HEK293 (cell line): Measurements from ENCODE around the gene LZTR1.

Experiments used
- CTCF ChIA-PET: fragments of 350-600 bp; formaldehyde crosslinking; extraction: SDS; loops from one replicate; lab custom pipeline; 2021; ENCODE audit warnings: antibody characterized with exemption; lab: Yijun Ruan, JAX
- POLR2A ChIA-PET: fragments of 300-600 bp; formaldehyde crosslinking; extraction: SDS; loops from one replicate; lab custom pipeline; 2020; ENCODE audit warnings: antibody characterized with exemption, inconsistent platforms; lab: Yijun Ruan, JAX
- H3K27ac ChIP-seq: fragments of 200-500 bp; sonication (Bioruptor generic); 2 replicates; pipeline ENCODE4 v1.5.1; 2014; ENCODE audit warnings: low read depth, low read length, control low read depth, inconsistent platforms; ENCODE audit errors: extremely low read depth
- H3K36me3 ChIP-seq, 2 experiments: fragments of 200-500 bp in 1 of 2; sonication (Bioruptor generic) in 1 of 2; 1 replicate in 1 of 2; 2 replicates in 1 of 2; pipeline ENCODE4 v1.5.1; 2014 to 2017; ENCODE audit warnings: inconsistent platforms in 2 of 2, low read length in 2 of 2; ENCODE audit not compliant: control insufficient read depth in 2 of 2, insufficient read depth in 1 of 2
- H3K4me1 ChIP-seq: fragments of 200-500 bp; sonication (Bioruptor generic); 2 replicates; pipeline ENCODE4 v1.5.1; 2014; ENCODE audit warnings: mild to moderate bottlenecking, low read length, inconsistent platforms; ENCODE audit not compliant: control insufficient read depth, insufficient read depth
- H3K4me3 ChIP-seq: 2 replicates; pipeline ENCODE4 v1.5.1; 2011; ENCODE audit warnings: low read depth, mild to moderate bottlenecking, control low read depth, low read length, moderate library complexity
- H3K9me3 ChIP-seq: fragments of 200-500 bp; sonication (Bioruptor generic); 2 replicates; pipeline ENCODE4 v1.5.1; 2014; ENCODE audit warnings: low read depth, low read length, inconsistent platforms; ENCODE audit not compliant: control insufficient read depth, insufficient read depth
- KLF16 ChIP-seq: fragments of 450-650 bp; formaldehyde crosslinking; IDR thresholded peaks from 2 replicates; pipeline ENCODE4 v1.5.1; 2017; ENCODE audit warnings: missing biosample characterization, missing genetic modification characterization
- OSR2 ChIP-seq: fragments of 450-650 bp; formaldehyde crosslinking; IDR thresholded peaks from 2 replicates; pipeline ENCODE4 v1.5.1; 2016; ENCODE audit warnings: missing biosample characterization, missing genetic modification characterization
- ZNF112 ChIP-seq: fragments of 450-650 bp; formaldehyde crosslinking; IDR thresholded peaks from 2 replicates; pipeline ENCODE4 v1.5.0; 2017; ENCODE audit warnings: missing biosample characterization, missing genetic modification characterization
- ZNF140 ChIP-seq: fragments of 450-650 bp; formaldehyde crosslinking; IDR thresholded peaks from 2 replicates; pipeline ENCODE4 v1.5.1; 2016; ENCODE audit warnings: missing biosample characterization, missing genetic modification characterization
- ZNF16 ChIP-seq: fragments of 450-650 bp; formaldehyde crosslinking; IDR thresholded peaks from 2 replicates; pipeline ENCODE4 v1.5.1; 2016; ENCODE audit warnings: low read depth, missing biosample characterization, missing genetic modification characterization
- ZNF211 ChIP-seq: fragments of 450-650 bp; formaldehyde crosslinking; IDR thresholded peaks from 2 replicates; pipeline ENCODE4 v1.5.1; 2016; ENCODE audit warnings: low read depth, missing biosample characterization, missing genetic modification characterization
- ZNF274 ChIP-seq, 2 experiments: fragments of 200-500 bp in 1 of 2; fragments of 450-650 bp in 1 of 2; sonication (Bioruptor generic) in 1 of 2; formaldehyde crosslinking in 1 of 2; IDR thresholded peaks; 2 replicates each; pipeline versions ENCODE4 v1.5.1 to v1.6.1; 2014 to 2016; ENCODE audit warnings: borderline replicate concordance in 1 of 2, inconsistent platforms in 1 of 2, low read length in 1 of 2, missing biosample characterization in 1 of 2, missing genetic modification characterization in 1 of 2
- ZNF311 ChIP-seq: fragments of 450-650 bp; formaldehyde crosslinking; IDR thresholded peaks from 2 replicates; pipeline ENCODE4 v1.5.1; 2017; ENCODE audit warnings: missing biosample characterization, missing genetic modification characterization, borderline replicate concordance
- ZNF391 ChIP-seq: fragments of 450-650 bp; formaldehyde crosslinking; IDR thresholded peaks from 2 replicates; pipeline ENCODE4 v1.5.1; 2016; ENCODE audit warnings: low read depth, missing biosample characterization, missing genetic modification characterization, borderline replicate concordance
- ZNF544 ChIP-seq: fragments of 450-650 bp; formaldehyde crosslinking; IDR thresholded peaks from 2 replicates; pipeline ENCODE4 v1.5.0; 2017; ENCODE audit warnings: missing biosample characterization, missing genetic modification characterization
- ZNF549 ChIP-seq: fragments of 450-650 bp; IDR thresholded peaks from 2 replicates; pipeline ENCODE4 v1.5.1; 2018; ENCODE audit warnings: missing biosample characterization, missing genetic modification characterization, mild to moderate bottlenecking, inconsistent platforms, moderate library complexity
- ZNF626 ChIP-seq: fragments of 450-650 bp; sonication (Bioruptor Pico); formaldehyde crosslinking; IDR thresholded peaks from 2 replicates; pipeline ENCODE4 v1.5.1; 2018; ENCODE audit warnings: missing biosample characterization, missing genetic modification characterization, inconsistent platforms
- ZSCAN30 ChIP-seq: fragments of 450-650 bp; IDR thresholded peaks from 2 replicates; pipeline ENCODE4 v1.5.1; 2018; ENCODE audit warnings: missing biosample characterization, mild to moderate bottlenecking, missing genetic modification characterization, moderate library complexity
- TF ChIP-seq, protein P1 (sequence below): fragments of 450-650 bp; IDR thresholded peaks from 2 replicates; pipeline ENCODE4 v1.5.1; 2018; ENCODE audit warnings: missing biosample characterization, mild to moderate bottlenecking, missing genetic modification characterization
- TF ChIP-seq, protein P2 (sequence below): fragments of 450-650 bp; formaldehyde crosslinking; IDR thresholded peaks from 2 replicates; pipeline ENCODE4 v1.5.1; 2016; ENCODE audit warnings: missing biosample characterization, missing genetic modification characterization
- TF ChIP-seq, protein P3 (sequence below): fragments of 450-650 bp; formaldehyde crosslinking; IDR thresholded peaks from 2 replicates; pipeline ENCODE4 v1.5.1; 2017; ENCODE audit warnings: missing biosample characterization, missing genetic modification characterization
- TF ChIP-seq, protein P4 (sequence below): fragments of 450-650 bp; formaldehyde crosslinking; IDR thresholded peaks from 2 replicates; pipeline ENCODE4 v1.5.1; 2016; ENCODE audit warnings: missing biosample characterization, missing genetic modification characterization

LZTR1 gene

DNA sequence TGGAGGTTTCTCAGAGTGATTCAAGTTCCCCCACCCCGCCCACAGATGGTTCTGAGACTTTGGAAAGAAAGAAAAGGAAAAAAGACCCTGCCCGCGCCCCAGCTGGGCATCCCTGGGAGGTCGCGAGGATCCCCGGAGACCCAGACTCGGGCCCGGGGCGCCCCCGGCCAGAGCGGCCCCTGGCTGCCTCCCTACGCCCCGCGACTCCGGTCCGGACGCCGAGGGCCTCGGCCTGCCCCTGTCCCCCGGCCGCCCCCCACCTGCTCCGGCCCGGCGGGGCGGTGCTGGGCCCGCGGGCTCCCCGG is 17.3 kb upstream of the LZTR1 start (continued):
- TF ChIP-seq, protein P1, sequence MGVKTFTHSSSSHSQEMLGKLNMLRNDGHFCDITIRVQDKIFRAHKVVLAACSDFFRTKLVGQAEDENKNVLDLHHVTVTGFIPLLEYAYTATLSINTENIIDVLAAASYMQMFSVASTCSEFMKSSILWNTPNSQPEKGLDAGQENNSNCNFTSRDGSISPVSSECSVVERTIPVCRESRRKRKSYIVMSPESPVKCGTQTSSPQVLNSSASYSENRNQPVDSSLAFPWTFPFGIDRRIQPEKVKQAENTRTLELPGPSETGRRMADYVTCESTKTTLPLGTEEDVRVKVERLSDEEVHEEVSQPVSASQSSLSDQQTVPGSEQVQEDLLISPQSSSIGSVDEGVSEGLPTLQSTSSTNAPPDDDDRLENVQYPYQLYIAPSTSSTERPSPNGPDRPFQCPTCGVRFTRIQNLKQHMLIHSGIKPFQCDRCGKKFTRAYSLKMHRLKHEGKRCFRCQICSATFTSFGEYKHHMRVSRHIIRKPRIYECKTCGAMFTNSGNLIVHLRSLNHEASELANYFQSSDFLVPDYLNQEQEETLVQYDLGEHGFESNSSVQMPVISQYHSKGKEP (tag by site-specific recombination): no peak
- TF ChIP-seq KLF16 (tag by site-specific recombination) (no peak), ZNF626 (tag by site-specific recombination) (no peak), ZNF391 (no peak), ZNF544 (tag by site-specific recombination) (no peak), ZNF140 (no peak), ZNF549 (tag by site-specific recombination) (no peak), OSR2 (tag by site-specific recombination) (no peak), ZSCAN30 (tag by site-specific recombination) (no peak), ZNF311 (tag by site-specific recombination) (no peak), ZNF274 (IDR thresholded peaks at IDR 0.05; ENCODE audit: low read length) (no peak), ZNF274 (tag by site-specific recombination; IDR thresholded peaks at IDR 0.05; ENCODE audit: borderline replicate concordance) (no peak)
- TF ChIP-seq, protein P2, sequence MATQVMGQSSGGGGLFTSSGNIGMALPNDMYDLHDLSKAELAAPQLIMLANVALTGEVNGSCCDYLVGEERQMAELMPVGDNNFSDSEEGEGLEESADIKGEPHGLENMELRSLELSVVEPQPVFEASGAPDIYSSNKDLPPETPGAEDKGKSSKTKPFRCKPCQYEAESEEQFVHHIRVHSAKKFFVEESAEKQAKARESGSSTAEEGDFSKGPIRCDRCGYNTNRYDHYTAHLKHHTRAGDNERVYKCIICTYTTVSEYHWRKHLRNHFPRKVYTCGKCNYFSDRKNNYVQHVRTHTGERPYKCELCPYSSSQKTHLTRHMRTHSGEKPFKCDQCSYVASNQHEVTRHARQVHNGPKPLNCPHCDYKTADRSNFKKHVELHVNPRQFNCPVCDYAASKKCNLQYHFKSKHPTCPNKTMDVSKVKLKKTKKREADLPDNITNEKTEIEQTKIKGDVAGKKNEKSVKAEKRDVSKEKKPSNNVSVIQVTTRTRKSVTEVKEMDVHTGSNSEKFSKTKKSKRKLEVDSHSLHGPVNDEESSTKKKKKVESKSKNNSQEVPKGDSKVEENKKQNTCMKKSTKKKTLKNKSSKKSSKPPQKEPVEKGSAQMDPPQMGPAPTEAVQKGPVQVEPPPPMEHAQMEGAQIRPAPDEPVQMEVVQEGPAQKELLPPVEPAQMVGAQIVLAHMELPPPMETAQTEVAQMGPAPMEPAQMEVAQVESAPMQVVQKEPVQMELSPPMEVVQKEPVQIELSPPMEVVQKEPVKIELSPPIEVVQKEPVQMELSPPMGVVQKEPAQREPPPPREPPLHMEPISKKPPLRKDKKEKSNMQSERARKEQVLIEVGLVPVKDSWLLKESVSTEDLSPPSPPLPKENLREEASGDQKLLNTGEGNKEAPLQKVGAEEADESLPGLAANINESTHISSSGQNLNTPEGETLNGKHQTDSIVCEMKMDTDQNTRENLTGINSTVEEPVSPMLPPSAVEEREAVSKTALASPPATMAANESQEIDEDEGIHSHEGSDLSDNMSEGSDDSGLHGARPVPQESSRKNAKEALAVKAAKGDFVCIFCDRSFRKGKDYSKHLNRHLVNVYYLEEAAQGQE (tag by site-specific recombination): no peak
- TF ChIP-seq, protein P3, sequence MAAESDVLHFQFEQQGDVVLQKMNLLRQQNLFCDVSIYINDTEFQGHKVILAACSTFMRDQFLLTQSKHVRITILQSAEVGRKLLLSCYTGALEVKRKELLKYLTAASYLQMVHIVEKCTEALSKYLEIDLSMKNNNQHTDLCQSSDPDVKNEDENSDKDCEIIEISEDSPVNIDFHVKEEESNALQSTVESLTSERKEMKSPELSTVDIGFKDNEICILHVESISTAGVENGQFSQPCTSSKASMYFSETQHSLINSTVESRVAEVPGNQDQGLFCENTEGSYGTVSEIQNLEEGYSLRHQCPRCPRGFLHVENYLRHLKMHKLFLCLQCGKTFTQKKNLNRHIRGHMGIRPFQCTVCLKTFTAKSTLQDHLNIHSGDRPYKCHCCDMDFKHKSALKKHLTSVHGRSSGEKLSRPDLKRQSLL (tag by site-specific recombination): no peak

DNA sequence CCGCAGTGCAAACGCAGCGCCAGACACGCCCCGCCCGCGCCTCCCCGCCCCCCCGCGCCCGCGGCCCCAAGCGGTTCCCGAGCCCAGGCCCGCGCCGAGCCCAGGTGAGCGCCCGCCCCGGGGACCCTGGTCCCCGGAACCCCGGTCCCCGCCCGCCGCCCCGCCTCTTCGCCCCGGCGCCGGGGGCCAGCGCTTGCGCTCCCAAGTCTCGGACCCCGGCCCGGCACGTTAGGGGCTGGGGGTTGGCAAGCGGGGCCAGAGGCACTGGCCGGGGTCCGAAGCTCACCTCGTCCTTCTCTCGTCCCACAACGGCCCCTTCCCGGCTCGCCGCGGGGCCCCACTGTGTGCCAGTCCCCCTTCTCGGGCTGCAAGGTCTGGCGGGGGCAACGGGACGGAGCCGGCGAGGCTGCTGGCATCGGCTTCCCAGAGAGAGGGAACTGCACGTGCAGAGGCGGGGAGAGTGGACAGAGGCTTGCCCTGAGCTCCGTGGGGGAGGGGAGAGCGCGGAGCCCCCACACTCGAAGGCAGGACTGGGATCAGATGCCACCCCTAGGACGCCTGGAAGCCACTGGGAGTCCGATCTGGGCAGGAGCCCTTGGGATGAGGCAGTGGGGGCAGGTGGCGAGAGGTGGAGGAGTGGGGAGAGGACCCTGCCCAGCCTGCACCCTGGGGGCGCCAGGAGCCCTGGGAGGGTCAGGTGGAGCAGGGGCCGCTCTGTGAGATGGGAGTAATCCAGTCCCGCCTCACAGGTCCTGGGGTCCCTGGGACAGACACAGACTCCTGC is 16.8 kb upstream of the LZTR1 start:
- no peak overlapping the region for H3K27ac ChIP-seq
- H3K36me3 ChIP-seq: no peaks in the 10 kb centered on the region
- no peaks in the 10 kb centered on the region for H3K4me1 ChIP-seq
- no peaks in the 10 kb centered on the region for H3K9me3 ChIP-seq
- POLR2A ChIA-PET: no interaction called here
- no peak overlapping the region for H3K4me3 ChIP-seq
- CTCF ChIA-PET: interaction anchor here (0.6 to 0.7 kb wide), 2 partner anchors 37 to 52 kb away, joined by 3 read pairs; partner anchors contain the start of gene THAP7
- TF ChIP-seq ZNF112 (tag by site-specific recombination): no peak
- TF ChIP-seq ZNF211 (tag by site-specific recombination): no peak
- TF ChIP-seq, protein P4, sequence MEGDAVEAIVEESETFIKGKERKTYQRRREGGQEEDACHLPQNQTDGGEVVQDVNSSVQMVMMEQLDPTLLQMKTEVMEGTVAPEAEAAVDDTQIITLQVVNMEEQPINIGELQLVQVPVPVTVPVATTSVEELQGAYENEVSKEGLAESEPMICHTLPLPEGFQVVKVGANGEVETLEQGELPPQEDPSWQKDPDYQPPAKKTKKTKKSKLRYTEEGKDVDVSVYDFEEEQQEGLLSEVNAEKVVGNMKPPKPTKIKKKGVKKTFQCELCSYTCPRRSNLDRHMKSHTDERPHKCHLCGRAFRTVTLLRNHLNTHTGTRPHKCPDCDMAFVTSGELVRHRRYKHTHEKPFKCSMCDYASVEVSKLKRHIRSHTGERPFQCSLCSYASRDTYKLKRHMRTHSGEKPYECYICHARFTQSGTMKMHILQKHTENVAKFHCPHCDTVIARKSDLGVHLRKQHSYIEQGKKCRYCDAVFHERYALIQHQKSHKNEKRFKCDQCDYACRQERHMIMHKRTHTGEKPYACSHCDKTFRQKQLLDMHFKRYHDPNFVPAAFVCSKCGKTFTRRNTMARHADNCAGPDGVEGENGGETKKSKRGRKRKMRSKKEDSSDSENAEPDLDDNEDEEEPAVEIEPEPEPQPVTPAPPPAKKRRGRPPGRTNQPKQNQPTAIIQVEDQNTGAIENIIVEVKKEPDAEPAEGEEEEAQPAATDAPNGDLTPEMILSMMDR (tag by site-specific recombination): no peak
- no peak for TF ChIP-seq ZNF16 (tag by site-specific recombination)
